WTC11 (cell line): ENCODE measurements around the gene SRRM5. TPM values are rescaled to one million over a fixed set of nuclear protein-coding genes. Genes with fewer than 3 reads are reported as not detected.

Source experiments
- ATAC-seq: fragments of 200-7000 bp; cut with Tn5 transposase; 2 replicates; pipeline ENCODE4 v1.10.0; 2021; ENCODE audit warnings: mild to moderate bottlenecking, moderate library complexity
- CTCF ChIA-PET: fragments of 300-600 bp; sonication (Branson Sonifier 250); formaldehyde crosslinking; loops from one replicate; lab custom pipeline; 2021; ENCODE audit warnings: antibody characterized with exemption; lab: Charles Lee
- POLR2A ChIA-PET: fragments of 350-600 bp; sonication (Branson Sonifier 250); formaldehyde crosslinking; loops from one replicate; lab custom pipeline; 2021; ENCODE audit warnings: antibody characterized with exemption; lab: Charles Lee
- DNase-seq: peaks from one replicate; pipeline ENCODE4 v3.0.0; 2021; ENCODE audit warnings: low spot score
- H3K27ac Mint-ChIP-seq: 2 replicates; pipeline ENCODE4 v1.8.0; 2021; ENCODE audit warnings: mixed read lengths
- H3K27me3 Mint-ChIP-seq: 2 replicates; pipeline ENCODE4 v1.8.0; 2021; ENCODE audit warnings: low read depth, mild to moderate bottlenecking, moderate library complexity, mixed read lengths
- H3K36me3 Mint-ChIP-seq: 2 replicates; pipeline ENCODE4 v1.8.0; 2021; ENCODE audit warnings: mixed read lengths
- H3K4me1 Mint-ChIP-seq: 2 replicates; pipeline ENCODE4 v1.8.0; 2022; ENCODE audit warnings: mixed read lengths
- H3K4me3 Mint-ChIP-seq: 2 replicates; pipeline ENCODE4 v1.8.0; 2021; ENCODE audit warnings: mild to moderate bottlenecking, moderate library complexity, mixed read lengths
- H3K9me3 Mint-ChIP-seq: 2 replicates; pipeline ENCODE4 v1.8.0; 2021; ENCODE audit warnings: mixed read lengths
- ARID4B ChIP-seq: sonication (generic); formaldehyde crosslinking; IDR thresholded peaks from 2 replicates; pipeline ENCODE4 v1.8.0; 2023; ENCODE audit warnings: missing genetic modification reagents, mild to moderate bottlenecking, borderline replicate concordance
- ATF2 ChIP-seq: sonication (generic); formaldehyde crosslinking; IDR thresholded peaks from 2 replicates; pipeline ENCODE4 v1.8.1; 2022; ENCODE audit warnings: low read depth, missing genetic modification reagents, borderline replicate concordance
- ATF3 ChIP-seq: sonication (generic); formaldehyde crosslinking; conservative IDR thresholded peaks from 2 replicates; pipeline ENCODE4 v1.8.1; 2022; ENCODE audit warnings: mild to moderate bottlenecking, missing genetic modification reagents
- CREB1 ChIP-seq: sonication (generic); formaldehyde crosslinking; IDR thresholded peaks from 2 replicates; pipeline ENCODE4 v1.8.0; 2023; ENCODE audit warnings: mild to moderate bottlenecking, missing genetic modification reagents
- EMX1 ChIP-seq: fragments of 250-450 bp; sonication (Bioruptor Pico); IDR thresholded peaks from 2 replicates; pipeline ENCODE4 v1.8.0; 2021; ENCODE audit warnings: mild to moderate bottlenecking
- FOXP4 ChIP-seq: sonication (generic); formaldehyde crosslinking; IDR thresholded peaks from 2 replicates; pipeline ENCODE4 v1.8.0; 2022; ENCODE audit warnings: mild to moderate bottlenecking, missing genetic modification reagents
- MXD4 ChIP-seq: fragments of 250-450 bp; sonication (Bioruptor Pico); IDR thresholded peaks from 2 replicates; pipeline ENCODE4 v1.8.0; 2021; ENCODE audit warnings: mild to moderate bottlenecking, moderate library complexity, borderline replicate concordance
- NFATC4 ChIP-seq: fragments of 250-450 bp; sonication (Bioruptor Pico); IDR thresholded peaks from 2 replicates; pipeline ENCODE4 v1.9.0; 2021; ENCODE audit warnings: mild to moderate bottlenecking
- NFE2L1 ChIP-seq: sonication (generic); formaldehyde crosslinking; IDR thresholded peaks from 2 replicates; pipeline ENCODE4 v1.8.1; 2023; ENCODE audit warnings: missing genetic modification reagents
- NR3C1 ChIP-seq: sonication (generic); formaldehyde crosslinking; conservative IDR thresholded peaks from 2 replicates; pipeline ENCODE4 v1.8.1; 2023; ENCODE audit warnings: low read depth, mild to moderate bottlenecking, missing genetic modification reagents
- PRRX2 ChIP-seq: fragments of 250-450 bp; sonication (Bioruptor Pico); IDR thresholded peaks from 2 replicates; pipeline ENCODE4 v1.8.0; 2021; ENCODE audit warnings: mild to moderate bottlenecking
- SOX15 ChIP-seq: fragments of 250-450 bp; sonication (Bioruptor Pico); IDR thresholded peaks from 2 replicates; pipeline ENCODE4 v1.9.0; 2021; ENCODE audit warnings: mild to moderate bottlenecking
- SP1 ChIP-seq: sonication (generic); formaldehyde crosslinking; conservative IDR thresholded peaks from 2 replicates; pipeline ENCODE4 v1.8.1; 2022; ENCODE audit warnings: missing genetic modification reagents
- TEAD4 ChIP-seq: sonication (generic); formaldehyde crosslinking; IDR thresholded peaks from 2 replicates; pipeline ENCODE4 v1.8.0; 2022; ENCODE audit warnings: mild to moderate bottlenecking, missing genetic modification reagents
- ZNF281 ChIP-seq: sonication (generic); formaldehyde crosslinking; IDR thresholded peaks from 2 replicates; pipeline ENCODE4 v1.8.0; 2023; ENCODE audit warnings: mild to moderate bottlenecking, missing genetic modification reagents
- ZNF416 ChIP-seq: fragments of 250-450 bp; sonication (Bioruptor Pico); IDR thresholded peaks from 2 replicates; pipeline ENCODE4 v1.9.0; 2021; ENCODE audit warnings: mild to moderate bottlenecking, inconsistent platforms
- total RNA-seq: library from RNA; stranded (reverse); gene quantifications from 3 replicates; pipeline ENCODE4 v1.2.3, GENCODE V29; 2021

SRRM5 gene
- total RNA-seq, 1 experiment from 2014 or later = 0.42 TPM

GRCh38 chr19:43623889-43624670 lies 12.2 kb downstream of the SRRM5 start:
- no peak overlapping the region for H3K4me3 Mint-ChIP-seq
- CTCF ChIA-PET = interaction anchor here (0.9 to 3.6 kb wide), 4 partner anchors 28 to 89 kb away, joined by 3 to 18 read pairs (median 4); partner anchors contain the start of genes IRGQ, PLAUR and ZNF576

GRCh38 chr19:43624933-43625332 lies 13.0 kb downstream of the SRRM5 start:
- no peaks in the 10 kb centered on the region for H3K9me3 Mint-ChIP-seq
- H3K27ac Mint-ChIP-seq = peak overlapping the region; percentile 97
- H3K36me3 Mint-ChIP-seq = no peaks in the 10 kb centered on the region
- TF ChIP-seq EMX1 (CRISPR knock-in tag) = 0 out of 2 replicates have a peak, but pooled peaks have one; percentile 69
- TF ChIP-seq NFATC4 = no peak
- no peak for TF ChIP-seq ZNF416 (CRISPR knock-in tag)
- peak; percentile 50; the same call in 1 of the 2 replicates for TF ChIP-seq SP1 (CRISPR knock-in tag)
- TF ChIP-seq SOX15 (CRISPR knock-in tag) = no peak
- TF ChIP-seq ATF2 (CRISPR knock-in tag) = no peak
- peaks cover 34% of the 10 kb centered on the region for H3K27me3 Mint-ChIP-seq
- POLR2A ChIA-PET = no interaction called here
- H3K4me1 Mint-ChIP-seq = peaks cover 26% of the 10 kb centered on the region
- H3K4me3 Mint-ChIP-seq = peak overlapping the region; percentile 47
- DNase-seq = peak; percentile 98
- CTCF ChIA-PET = interaction anchor here (1.6 to 3.6 kb wide), 4 partner anchors 28 to 90 kb away, joined by 5 to 18 read pairs (median 6); no protein-coding TSS in a partner anchor
- peak; percentile 82 for ATAC-seq

More at GRCh38 chr19:43623889-43624670, 12.2 kb downstream of the SRRM5 start:
- Mint-ChIP-seq H3K27ac (peak overlapping the region; percentile 97), H3K9me3 (no peaks in the 10 kb centered on the region), H3K36me3 (no peaks in the 10 kb centered on the region), H3K4me1 (peaks cover 27% of the 10 kb centered on the region), H3K27me3 (peaks cover 31% of the 10 kb centered on the region)
- DNase-seq = peak; percentile 88
- TF ChIP-seq PRRX2 (CRISPR knock-in tag) (no peak), CREB1 (peak; percentile 15; the same call in 1 of the 2 replicates), ATF3 (no peak)
- ATAC-seq = peak; percentile 16
- POLR2A ChIA-PET = no interaction called here

GRCh38 chr19:43625918-43626579 lies 14.2 kb downstream of the SRRM5 start:
- POLR2A ChIA-PET = interaction anchor here (0.6 kb wide), 1 partner anchor 107 kb away, joined by 3 read pairs; no protein-coding TSS in a partner anchor
- DNase-seq (peak; percentile 74), ATAC-seq (peak; percentile 66)
- Mint-ChIP-seq H3K4me3 (no peak overlapping the region), H3K9me3 (no peaks in the 10 kb centered on the region), H3K27ac (no peak overlapping the region), H3K36me3 (no peaks in the 10 kb centered on the region), H3K4me1 (peaks cover 17% of the 10 kb centered on the region), H3K27me3 (peaks cover 39% of the 10 kb centered on the region)
- CTCF ChIA-PET = interaction anchor here (0.6 to 3.6 kb wide), 14 partner anchors 10 to 148 kb away, joined by 3 to 18 read pairs (median 4); partner anchors contain the start of genes IRGQ, ZNF575 and ZNF576
- no peak for TF ChIP-seq ZNF416 (CRISPR knock-in tag)
- no peak for TF ChIP-seq MXD4 (CRISPR knock-in tag)
- no peak for TF ChIP-seq ARID4B
- TF ChIP-seq ZNF281 (CRISPR knock-in tag) = no peak
- TF ChIP-seq TEAD4 (CRISPR knock-in tag) = no peak
- no peak for TF ChIP-seq FOXP4 (CRISPR knock-in tag)
- no peak for TF ChIP-seq NR3C1
- TF ChIP-seq NFE2L1 = no peak
